Glomerular visceral epithelial cell (primary cell): Measurements from ENCODE around the gene PKP2.

Source experiments
- DNase-seq: peaks from one replicate; pipeline ENCODE4 v3.0.0-alpha.2; 2016; ENCODE audit errors: extremely low spot score

PKP2 gene

DNA sequence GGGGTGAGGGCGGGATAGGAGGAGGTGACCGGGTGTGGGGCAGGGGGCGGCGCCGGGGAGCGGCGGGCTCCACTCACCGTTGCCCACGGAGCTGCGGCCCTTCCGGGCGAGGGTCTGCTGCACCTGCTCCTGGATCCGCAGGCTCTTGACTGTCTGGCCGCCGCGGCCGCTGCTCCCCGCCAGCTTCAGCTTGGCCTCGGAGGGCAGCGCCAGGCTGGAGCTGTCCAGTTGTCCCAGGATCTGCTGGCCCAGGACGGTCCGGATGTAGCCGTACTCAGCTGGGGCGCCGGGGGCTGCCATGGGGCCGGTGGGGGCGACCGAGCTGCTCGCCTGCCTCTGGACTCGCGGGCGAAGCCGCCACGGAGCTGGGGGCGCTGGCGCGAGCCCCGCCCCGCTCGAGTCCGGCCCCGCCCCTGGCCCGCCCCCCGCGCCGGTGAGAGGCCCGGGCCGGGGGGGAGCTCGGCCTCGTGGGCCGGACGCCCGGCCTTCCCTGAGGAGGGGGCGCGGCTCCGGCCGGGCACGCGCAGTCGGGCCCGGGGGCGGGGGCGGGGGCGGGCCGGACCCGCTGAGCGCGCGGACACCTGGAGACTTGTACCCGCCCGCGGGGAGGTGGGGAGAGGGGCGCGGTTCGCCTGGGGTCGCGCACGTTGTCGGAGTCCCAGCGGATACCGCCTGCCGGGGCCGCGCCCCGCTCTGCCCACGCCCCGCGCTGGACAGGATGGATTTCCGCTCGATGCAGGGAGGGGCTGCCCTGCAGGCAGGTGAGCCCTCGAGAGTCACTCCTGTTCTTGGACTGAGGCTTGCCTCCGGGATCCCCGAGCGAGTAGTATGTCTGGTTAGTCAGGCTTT, at the start of gene PKP2:
Gene PKP2, minus strand, starts transcription at position 346 of the 849 bp plus-strand sequence. Its CDS starts 46 bp downstream, at position 300.
- DNase-seq, result peak; percentile 80

DNA sequence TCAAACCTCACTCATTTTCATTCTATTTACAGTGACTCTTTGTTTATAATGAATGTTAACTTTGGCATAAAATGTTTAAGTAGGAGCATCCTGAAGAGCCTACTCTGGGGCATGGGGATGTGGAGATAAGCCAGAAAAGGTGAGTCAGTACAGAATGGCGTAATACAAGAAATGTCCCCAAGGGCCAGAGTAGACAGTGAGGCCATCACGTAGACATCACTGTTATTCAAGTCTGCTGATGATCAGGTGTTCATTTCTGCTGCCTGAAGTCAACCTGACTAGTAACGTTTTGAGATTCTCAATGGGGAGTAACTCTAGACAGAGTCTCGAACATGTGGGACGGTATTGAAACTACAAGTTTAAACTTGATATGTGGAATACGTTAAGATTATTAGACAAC, 47.6 kb upstream of the PKP2 start:
- no peak for DNase-seq

DNA sequence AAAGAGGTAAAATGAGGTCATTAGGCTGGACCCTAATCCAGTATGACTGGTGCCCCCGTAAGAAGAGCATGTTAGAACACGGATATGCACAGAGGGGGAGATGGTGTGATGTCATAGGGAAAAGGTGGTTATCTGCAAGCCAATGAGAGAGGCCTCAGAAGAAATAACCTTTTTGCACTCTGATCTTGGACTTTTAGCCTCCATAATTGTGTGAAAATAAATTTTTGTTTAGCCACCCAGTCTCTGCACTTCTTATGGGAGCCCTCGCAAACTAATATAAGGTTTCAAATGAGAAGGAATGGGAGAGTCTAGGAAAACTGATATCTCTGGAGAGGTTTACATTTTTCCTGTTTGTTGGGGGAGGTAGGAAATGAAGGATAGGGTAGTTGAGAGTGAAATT, 43.2 kb upstream of the PKP2 start:
- DNase-seq, result no peak

GRCh38 chr12:32926963-32927362, 30.4 kb upstream of the PKP2 start:
- no peak for DNase-seq

DNA sequence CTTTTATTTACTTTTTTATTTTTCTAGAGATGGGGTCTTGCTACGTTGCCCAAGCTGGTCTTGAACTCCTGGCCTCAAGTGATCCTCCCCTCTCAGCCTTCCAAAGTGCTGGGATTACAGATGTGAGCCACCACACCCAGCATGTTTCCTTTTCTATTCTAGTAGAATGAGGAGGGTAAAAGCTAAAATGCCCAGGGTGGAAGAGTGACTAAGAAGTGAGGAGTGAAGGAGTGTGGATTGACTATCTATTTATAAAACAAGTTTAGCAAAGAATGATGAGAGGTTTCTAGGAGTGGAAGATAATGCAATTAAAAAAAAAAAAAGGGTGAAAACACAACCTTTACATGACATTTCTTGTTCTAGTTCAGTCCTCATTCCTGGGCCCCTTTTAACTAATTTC, 29.8 kb upstream of the PKP2 start:
- DNase-seq, result no peak

DNA sequence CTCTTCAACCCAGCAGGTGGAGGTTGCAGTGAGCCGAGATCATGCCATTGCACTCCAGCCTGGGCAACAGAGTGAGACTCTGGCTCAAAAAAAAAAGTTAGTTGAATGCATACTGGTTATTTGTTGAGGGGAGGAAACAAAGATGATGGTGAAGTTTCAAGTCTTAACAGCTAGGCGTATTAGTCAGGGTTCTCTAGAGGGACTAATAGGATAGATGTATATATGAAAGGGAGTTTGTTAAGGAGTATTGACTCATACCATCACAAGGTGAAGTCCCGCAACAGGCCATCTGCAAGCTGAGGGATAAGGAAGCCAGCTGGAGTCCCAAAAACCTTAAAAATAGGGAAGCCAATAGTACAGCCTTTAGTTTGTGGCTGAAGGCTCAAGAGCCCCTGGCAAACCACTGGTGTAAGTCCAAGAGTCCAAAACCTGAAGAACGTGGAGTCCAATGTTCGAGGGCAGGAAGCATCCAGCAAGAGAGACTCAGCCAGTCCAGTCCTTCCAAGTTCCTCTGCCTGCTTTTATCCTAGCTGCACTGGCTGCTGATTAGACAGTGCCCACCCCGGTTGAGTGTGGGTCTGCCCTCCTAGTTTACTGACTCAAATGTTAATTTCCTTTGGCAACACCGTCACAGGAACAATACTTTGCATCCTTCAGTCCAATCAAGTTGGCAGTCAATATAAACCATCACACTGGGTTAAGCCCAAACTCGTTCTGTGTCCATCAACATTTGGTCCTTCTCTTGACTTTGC, 26.1 kb upstream of the PKP2 start:
- DNase-seq, result no peak

DNA sequence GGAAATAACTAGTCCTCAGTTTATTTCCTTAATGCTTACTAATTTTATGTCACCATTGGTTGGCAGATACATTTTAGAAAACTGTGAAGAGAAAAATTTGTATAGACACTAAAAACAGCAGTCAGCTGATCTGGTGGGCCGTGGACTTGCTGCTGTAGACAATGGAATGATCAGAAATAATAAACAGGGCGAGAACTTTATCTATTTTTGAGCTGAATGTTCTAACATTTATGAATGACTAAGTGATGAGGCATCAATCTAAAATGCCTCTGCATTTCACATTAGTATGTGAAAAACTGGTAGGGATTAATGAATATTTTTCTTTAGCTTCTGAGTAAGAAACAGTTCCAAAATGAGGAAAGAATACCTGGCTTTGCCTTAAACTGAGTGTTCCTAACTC, 24.8 kb upstream of the PKP2 start:
- DNase-seq, result no peak

DNA sequence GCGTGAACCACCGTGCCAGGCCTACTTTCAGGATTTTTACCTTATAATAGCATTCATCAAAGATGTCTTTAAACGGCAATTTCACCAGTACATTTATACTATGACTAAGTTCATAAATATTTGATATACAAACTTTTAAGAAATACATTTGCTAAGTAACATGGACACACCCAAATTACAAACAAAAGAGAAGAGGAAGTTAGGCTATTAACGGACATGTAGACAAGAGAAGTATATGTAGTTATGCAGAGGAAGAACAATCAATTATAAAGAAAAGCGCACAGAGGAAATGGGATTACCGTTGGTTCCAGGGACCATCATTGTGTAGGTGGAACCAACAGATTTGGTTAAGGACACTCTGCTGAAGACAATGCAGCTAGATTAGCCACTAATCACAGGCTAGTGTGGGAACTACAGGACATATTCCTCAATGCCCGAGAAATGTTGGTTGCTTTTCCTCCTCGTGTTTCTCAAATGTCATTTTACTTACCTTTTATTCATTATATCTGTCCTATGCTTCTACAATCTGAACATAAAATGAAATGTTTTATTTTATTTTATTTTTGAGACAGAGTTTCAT, 24.0 kb upstream of the PKP2 start:
- no peak for DNase-seq

DNA sequence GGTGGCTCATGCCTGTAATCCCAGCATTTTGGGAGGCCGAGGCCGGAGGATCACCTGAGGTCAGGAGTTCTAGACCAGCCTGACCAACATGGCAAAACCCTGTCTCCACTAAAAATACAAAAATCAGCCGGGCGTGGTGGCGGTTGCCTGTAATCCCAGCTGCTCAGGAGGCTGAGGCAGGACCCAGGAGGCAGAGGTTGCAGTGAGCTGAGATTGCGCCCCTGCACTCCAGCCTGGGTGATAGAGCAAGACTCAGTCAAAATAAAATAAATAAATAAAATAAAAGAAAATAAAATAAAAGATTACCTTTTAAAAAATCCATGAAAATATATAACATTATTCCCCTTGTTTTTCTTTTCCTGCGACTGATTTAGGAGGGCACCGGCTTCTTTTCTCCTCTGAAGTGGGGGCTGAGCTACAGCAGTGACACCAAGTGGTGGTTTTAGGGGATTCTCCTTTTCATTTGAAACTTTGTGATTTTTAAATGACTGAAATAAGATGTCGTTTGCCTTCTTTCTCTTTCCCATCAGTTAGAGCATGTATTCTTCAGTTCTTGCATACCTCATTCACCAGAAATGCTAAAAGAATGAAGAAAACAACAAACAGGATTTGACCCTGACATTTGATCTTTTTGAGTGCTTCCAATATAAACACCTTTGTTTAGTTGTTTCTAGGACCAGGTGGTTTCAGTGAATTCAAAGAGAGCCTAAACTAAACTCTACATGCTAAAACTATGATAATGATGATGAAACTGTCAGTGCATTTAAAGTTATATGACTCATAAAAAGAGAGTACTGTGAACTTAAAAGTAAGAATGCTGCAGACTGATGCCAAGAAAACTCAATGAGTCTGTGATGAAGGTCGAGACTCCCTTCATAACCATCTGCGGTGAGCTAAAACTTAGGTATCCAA, 22.6 kb upstream of the PKP2 start:
- DNase-seq, result peak; percentile 37

GRCh38 chr12:32917094-32917611, 20.6 kb upstream of the PKP2 start:
- DNase-seq, result peak; percentile 7

- no peak for DNase-seq
These were observed 11.4 kb upstream of the PKP2 start for GRCh38 chr12:32907898-32908476.

- DNase-seq, result no peak
These were observed 10.6 kb upstream of the PKP2 start for GRCh38 chr12:32907166-32907565.

DNA sequence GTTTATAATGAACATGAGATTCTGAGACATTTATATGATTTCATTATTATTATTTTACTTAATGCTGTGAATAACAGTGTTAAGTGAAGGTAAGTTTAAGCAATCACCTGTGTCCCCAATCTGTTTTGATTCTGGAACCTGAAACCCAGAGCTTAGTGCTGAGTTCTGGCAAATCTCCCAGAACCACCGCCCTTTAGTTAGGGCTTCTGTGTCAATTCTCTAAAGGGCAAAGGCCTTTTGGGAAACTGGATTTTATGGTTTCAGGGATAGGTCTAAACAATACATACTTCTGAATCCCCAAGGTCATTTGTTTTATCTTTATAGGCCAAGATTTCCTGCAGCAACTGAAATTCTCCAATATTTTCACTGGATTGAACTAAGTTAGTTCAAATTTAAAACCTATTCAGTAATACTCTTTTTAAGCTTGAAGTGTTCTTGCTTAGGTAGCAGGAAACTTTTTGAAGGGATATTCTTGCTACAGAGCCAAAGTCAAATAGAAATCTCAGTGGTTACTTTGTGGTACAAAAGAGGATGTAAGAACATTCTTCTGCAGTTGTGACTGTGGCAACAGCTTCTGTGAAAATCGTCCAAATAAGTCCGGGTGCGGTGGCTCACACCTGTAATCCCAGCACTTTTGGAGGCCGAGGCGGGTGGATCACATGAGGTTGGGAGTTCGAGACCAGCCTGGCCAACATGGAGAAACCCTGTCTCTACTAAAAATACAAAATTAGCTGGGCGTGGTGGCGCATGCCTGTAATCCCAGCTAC, 10.0 kb upstream of the PKP2 start:
- DNase-seq, result no peak

DNA sequence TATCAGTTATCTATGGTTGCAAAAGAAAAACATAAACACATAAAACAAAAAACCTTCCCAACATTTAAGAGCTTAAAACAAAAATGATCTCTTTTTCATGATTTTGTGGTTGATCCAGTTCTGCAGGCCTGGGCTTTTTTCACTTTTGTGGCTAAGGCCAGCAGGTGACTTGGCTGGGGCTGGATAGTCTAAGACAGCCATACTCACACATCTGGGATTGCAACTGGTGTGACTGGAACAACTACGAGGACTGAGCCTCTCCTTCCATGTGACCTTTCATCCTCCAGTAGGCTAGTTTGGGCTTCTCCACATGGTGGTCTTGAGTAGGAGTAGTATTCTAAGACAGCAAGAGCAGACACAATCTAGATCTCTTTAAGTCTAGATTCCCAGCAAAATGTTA, 7.2 kb upstream of the PKP2 start:
- DNase-seq, result no peak

- no peak for DNase-seq
These were observed 6.7 kb upstream of the PKP2 start for GRCh38 chr12:32903318-32903717.

DNA sequence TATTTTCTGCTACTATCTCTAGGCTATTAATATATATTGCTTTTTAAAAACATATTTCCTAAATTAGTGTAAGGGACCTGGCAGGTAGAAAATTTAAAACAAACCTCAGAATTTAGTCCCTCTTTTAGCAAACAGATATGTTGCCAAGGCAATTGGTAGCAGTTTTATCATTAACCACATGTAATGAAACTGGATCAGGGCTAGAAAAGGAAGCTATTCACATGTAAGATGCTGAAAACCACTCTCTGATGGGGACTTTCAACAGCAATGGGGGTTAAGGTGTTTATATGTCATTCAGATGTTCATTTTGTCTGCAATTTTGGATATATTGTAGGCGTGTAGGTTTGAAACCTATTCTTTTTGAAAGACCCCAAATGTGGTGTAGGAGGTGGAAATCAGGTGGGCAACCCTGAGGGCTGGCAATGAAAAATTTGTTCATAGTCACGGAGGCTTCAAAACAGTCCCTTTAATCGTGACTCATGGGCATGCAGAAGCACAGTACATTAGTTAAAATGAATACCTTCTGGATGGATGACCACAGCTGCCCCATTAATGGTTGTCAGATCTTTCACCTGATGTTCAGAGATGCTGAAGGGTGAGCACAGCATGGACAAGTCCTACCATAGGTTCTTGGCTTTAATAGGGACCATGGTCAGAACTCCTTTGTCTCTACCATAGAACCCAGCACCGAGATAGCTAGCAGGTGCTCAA, 5.9 kb upstream of the PKP2 start:
- peak; percentile 11 for DNase-seq

DNA sequence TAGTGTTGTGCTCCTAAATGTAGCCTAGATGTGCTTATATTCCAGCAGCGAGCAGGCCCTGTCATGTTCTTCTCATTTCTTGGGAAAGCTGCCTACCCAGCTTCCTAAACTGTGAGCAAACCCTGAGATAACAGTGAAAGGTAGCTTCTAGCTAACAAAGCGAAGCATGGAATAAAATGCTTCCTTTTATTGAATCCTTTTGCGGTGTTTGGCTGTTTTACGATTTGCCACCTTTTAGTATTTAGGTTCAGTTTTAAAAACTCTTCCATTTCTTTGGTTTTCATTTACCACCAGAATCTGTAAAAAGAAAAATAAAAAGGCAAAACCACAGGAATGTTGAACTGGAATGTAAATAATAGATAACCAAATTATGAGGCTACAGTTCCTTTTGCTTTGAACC, 5.0 kb upstream of the PKP2 start:
- DNase-seq, result no peak

GRCh38 chr12:32897687-32898573, 1.4 kb upstream of the PKP2 start:
- no peak for DNase-seq

- DNase-seq, result no peak
These were observed 669 bp upstream of the PKP2 start for GRCh38 chr12:32897281-32897610.
